Measurements from ENCODE around the gene CTSF.
"Not testable (repeated sequence)": the region's sequence is repeated elsewhere in the genome, so short reads cannot be mapped to it uniquely, and the experiment has no call there.

The CTSF gene

GRCh38 chr11:66557733-66558326 lies 10.6 kb downstream of the CTSF start:
- no peak for DNase-seq

GRCh38 chr11:66556086-66556485 lies 12.3 kb downstream of the CTSF start:
- DNase-seq = no peak

GRCh38 chr11:66555416-66555815 lies 13.0 kb downstream of the CTSF start:
- no peak for DNase-seq

GRCh38 chr11:66554602-66555001 lies 13.8 kb downstream of the CTSF start:
- DNase-seq = no peak

GRCh38 chr11:66550887-66551286 lies 17.5 kb downstream of the CTSF start:
- no peak for DNase-seq

- no peak for DNase-seq
These were observed 18.7 kb downstream of the CTSF start for GRCh38 chr11:66549696-66550095.

- DNase-seq = no peak
These were observed 19.4 kb downstream of the CTSF start for GRCh38 chr11:66548774-66549630.

GRCh38 chr11:66548041-66548440 lies 20.4 kb downstream of the CTSF start:
- no peak for DNase-seq

GRCh38 chr11:66547662-66548009 lies 20.8 kb downstream of the CTSF start:
- DNase-seq = no peak

- no peak for DNase-seq
These were observed 21.3 kb downstream of the CTSF start for GRCh38 chr11:66546966-66547661.

GRCh38 chr11:66546368-66546965 lies 21.9 kb downstream of the CTSF start, which contains the start of gene ACTN3:
Gene ACTN3, plus strand, starts transcription at chr11:66546903. Its CDS starts 35 bp downstream, at chr11:66546938.
- DNase-seq = peak; percentile 21

GRCh38 chr11:66545701-66546367 lies 22.6 kb downstream of the CTSF start, which contains the start of gene ZDHHC24:
Gene ZDHHC24, minus strand, starts transcription at chr11:66546048. Its CDS starts 45 bp downstream, at chr11:66546003.
- peak; percentile 91 for DNase-seq

GRCh38 chr11:66544952-66545351 lies 23.5 kb downstream of the CTSF start:
- DNase-seq = not testable (repeated sequence)

- peak; percentile 82 for DNase-seq
These were observed 24.9 kb downstream of the CTSF start for GRCh38 chr11:66543263-66544107.

GRCh38 chr11:66542362-66542761 lies 26.0 kb downstream of the CTSF start:
- no peak for DNase-seq

GRCh38 chr11:66541892-66542291 lies 26.5 kb downstream of the CTSF start:
- DNase-seq = no peak

GRCh38 chr11:66540598-66540997 lies 27.8 kb downstream of the CTSF start:
- DNase-seq = not testable (repeated sequence)

GRCh38 chr11:66539870-66540213 lies 28.6 kb downstream of the CTSF start:
- DNase-seq = no peak

- DNase-seq = no peak
These were observed 29.1 kb downstream of the CTSF start for GRCh38 chr11:66539170-66539869.

GRCh38 chr11:66532784-66533183 lies 35.6 kb downstream of the CTSF start:
- DNase-seq = no peak

- no peak for DNase-seq
These were observed 36.6 kb downstream of the CTSF start for GRCh38 chr11:66531841-66532240.
